ENCODE data around the gene DNM1. TPM values are rescaled to one million over a fixed set of nuclear protein-coding genes. Genes with fewer than 3 reads are reported as not detected.

DNM1 gene
- total and polyA plus RNA-seq, 2 experiments from 2014 or later: 36.0 to 42.0 TPM

DNA sequence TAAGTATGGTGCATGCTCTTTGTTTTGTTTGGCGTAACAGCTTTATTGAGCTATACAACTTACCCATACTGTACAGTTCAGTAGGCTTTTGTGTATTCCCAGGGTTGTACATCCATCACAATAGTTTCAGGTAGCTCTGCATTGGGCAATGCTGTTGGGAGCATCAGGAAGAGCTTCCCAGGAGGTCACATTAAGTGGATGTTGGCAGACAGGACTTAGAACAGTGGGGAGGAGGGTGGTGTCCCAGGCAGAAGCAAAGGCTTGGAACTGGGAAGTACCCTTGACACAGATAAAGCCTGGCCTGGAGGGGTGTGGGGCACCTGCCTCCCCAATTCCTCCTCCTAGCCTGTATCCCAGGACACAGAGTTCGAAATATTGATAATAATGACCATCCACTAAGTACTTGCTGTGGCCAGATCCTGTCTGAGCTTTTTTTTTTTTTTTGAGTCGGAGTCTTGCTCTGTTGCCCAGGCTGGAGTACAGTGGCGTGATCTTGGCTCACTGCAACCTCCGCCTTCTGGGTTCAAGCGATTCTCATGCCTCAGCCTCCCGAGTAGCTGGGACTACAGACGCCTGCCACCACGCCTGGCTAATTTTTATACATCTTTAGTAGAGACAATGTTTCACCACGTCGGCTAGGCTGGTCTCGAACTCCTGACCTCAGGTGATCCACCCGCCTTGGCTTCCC lies 41.8 kb upstream of the DNM1 start:
- no peaks in the 10 kb centered on the region for H3K79me2 ChIP-seq (replicated peaks; ENCODE audit: insufficient read depth)
- Mint-ChIP-seq H3K9me3 (no peaks in the 10 kb centered on the region), H3K4me3 (peak overlapping the region; percentile 76), H3K27ac (no peak overlapping the region), H3K27me3 (ENCODE audit: insufficient read depth, low read depth, poor library complexity) (peaks cover 3% of the 10 kb centered on the region), H3K4me1 (peaks cover 4% of the 10 kb centered on the region; the same call in 2 of the 3 replicates), H3K36me3 (ENCODE audit: low read depth) (peaks cover 24% of the 10 kb centered on the region)
- no peaks in the 10 kb centered on the region for H3K9me2 ChIP-seq (ENCODE audit: insufficient read depth)
- H3K27me3 ChIP-seq (ENCODE audit: insufficient read depth): no peaks in the 10 kb centered on the region
- H3K4me2 ChIP-seq: peak overlapping the region; percentile 94
- no peak overlapping the region for H3K27ac ChIP-seq (ENCODE audit: low read depth)
- 0 out of 2 replicates have a peak, but pooled peaks cover 5% of the 10 kb centered on the region for H4K20me1 ChIP-seq (replicated peaks; ENCODE audit: insufficient read depth)
- H3F3A ChIP-seq (replicated peaks; ENCODE audit: low read depth): peaks cover 4% of the 10 kb centered on the region; the same call in 1 of the 2 replicates
- H2AFZ ChIP-seq: no peak overlapping the region
- peak overlapping the region; percentile 94 for H3K4me3 ChIP-seq
- ATAC-seq: no peak
- TF ChIP-seq, protein P1, sequence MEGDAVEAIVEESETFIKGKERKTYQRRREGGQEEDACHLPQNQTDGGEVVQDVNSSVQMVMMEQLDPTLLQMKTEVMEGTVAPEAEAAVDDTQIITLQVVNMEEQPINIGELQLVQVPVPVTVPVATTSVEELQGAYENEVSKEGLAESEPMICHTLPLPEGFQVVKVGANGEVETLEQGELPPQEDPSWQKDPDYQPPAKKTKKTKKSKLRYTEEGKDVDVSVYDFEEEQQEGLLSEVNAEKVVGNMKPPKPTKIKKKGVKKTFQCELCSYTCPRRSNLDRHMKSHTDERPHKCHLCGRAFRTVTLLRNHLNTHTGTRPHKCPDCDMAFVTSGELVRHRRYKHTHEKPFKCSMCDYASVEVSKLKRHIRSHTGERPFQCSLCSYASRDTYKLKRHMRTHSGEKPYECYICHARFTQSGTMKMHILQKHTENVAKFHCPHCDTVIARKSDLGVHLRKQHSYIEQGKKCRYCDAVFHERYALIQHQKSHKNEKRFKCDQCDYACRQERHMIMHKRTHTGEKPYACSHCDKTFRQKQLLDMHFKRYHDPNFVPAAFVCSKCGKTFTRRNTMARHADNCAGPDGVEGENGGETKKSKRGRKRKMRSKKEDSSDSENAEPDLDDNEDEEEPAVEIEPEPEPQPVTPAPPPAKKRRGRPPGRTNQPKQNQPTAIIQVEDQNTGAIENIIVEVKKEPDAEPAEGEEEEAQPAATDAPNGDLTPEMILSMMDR (conservative IDR thresholded peaks at IDR 0.05; ENCODE audit: low read depth in 2 of 2): no peak
- TF ChIP-seq NANOG (IDR thresholded peaks at IDR 0.05; ENCODE audit: borderline replicate concordance) (no peak), STAT1 (IDR thresholded peaks at IDR 0.05; ENCODE audit: unreplicated experiment) (no peak), ZNF462 (CRISPR knock-in tag; IDR thresholded peaks at IDR 0.05) (no peak), EZH2 (IDR thresholded peaks at IDR 0.05; ENCODE audit: low read depth, unreplicated experiment) (no peak), CREB1 (CRISPR knock-in tag; IDR thresholded peaks at IDR 0.05; ENCODE audit: low read depth) (no peak), POLR2AphosphoS5 (IDR thresholded peaks at IDR 0.05; ENCODE audit: low read depth) (no peak)
- TF ChIP-seq, protein P2, sequence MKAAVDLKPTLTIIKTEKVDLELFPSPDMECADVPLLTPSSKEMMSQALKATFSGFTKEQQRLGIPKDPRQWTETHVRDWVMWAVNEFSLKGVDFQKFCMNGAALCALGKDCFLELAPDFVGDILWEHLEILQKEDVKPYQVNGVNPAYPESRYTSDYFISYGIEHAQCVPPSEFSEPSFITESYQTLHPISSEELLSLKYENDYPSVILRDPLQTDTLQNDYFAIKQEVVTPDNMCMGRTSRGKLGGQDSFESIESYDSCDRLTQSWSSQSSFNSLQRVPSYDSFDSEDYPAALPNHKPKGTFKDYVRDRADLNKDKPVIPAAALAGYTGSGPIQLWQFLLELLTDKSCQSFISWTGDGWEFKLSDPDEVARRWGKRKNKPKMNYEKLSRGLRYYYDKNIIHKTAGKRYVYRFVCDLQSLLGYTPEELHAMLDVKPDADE (IDR thresholded peaks at IDR 0.05): no peak
- H3K36me3 ChIP-seq (ENCODE audit: insufficient read depth): no peaks in the 10 kb centered on the region
- no peak for DNase-seq (ENCODE audit: low spot score)
- H3K4me1 ChIP-seq (ENCODE audit: insufficient read depth): peaks cover 4% of the 10 kb centered on the region; the same call in 1 of the 2 replicates

Data from GM23338 (cell line).